GM12892 (cell line): Measurements from ENCODE around the gene RAB21.
"Not testable (repeated sequence)": the region's sequence is repeated elsewhere in the genome, so short reads cannot be mapped to it uniquely, and the experiment has no call there.

Experiments
- POLR2A ChIP-seq: IDR thresholded peaks from 2 replicates; pipeline ENCODE4 v1.6.1; 2011; ENCODE audit warnings: low read depth, low read length, control low read depth
- POLR2AphosphoS5 ChIP-seq: IDR thresholded peaks from 2 replicates; pipeline ENCODE4 v1.6.1; 2011; ENCODE audit warnings: low read depth, low read length, control low read depth

DNA sequence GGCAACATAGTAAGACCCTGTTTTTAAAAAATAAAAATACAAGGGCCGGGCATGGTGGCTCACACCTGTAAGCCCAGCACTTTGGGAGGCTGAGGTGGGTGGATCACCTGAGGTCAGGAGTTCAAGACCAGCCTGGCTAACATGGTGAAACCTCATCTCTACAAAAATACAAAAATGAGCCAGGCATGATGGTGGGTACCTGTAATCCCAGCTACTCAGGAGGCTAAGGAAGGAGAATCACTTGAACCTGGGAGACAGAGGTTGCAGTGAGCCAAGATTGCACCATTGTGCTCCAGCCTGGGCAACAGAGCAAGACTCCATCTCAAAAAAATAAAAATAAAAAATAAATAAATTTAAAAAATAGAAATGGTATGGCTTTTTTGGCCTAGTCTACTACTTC, 6.7 kb downstream of the RAB21 start:
- not testable (repeated sequence) for TF ChIP-seq POLR2AphosphoS5, POLR2A
